Testis (tissue), 3 donors: Measurements from ENCODE around the gene SLC6A7. TPM values are rescaled to one million over a fixed set of nuclear protein-coding genes. Genes with fewer than 3 reads are reported as not detected.

Experiments used
- DNase-seq: peaks from one replicate; pipeline ENCODE4 v3.0.0-alpha.2; 2019
- H3K27ac ChIP-seq, 2 donors: fragments of 200-600 bp; sonication (generic); one replicate each; pipeline ENCODE4 v1.5.1; 2019
- H3K27me3 ChIP-seq: fragments of 200-600 bp; sonication (generic); one replicate; pipeline ENCODE4 v1.5.1; 2019
- H3K36me3 ChIP-seq: fragments of 200-600 bp; sonication (generic); one replicate; pipeline ENCODE4 v1.5.1; 2017; ENCODE audit warnings: low read depth; ENCODE audit errors: missing control alignments
- H3K4me1 ChIP-seq: fragments of 200-600 bp; sonication (generic); one replicate; pipeline ENCODE4 v1.5.1; 2019
- H3K4me3 ChIP-seq, 2 donors: fragments of 200-600 bp; sonication (generic); one replicate each; pipeline ENCODE4 v1.5.1; 2017 to 2019
- H3K9me3 ChIP-seq: fragments of 200-600 bp; sonication (generic); one replicate; pipeline ENCODE4 v1.5.1; 2017
- POLR2A ChIP-seq: fragments of 450-650 bp; IDR thresholded peaks from one replicate; pipeline ENCODE4 v1.6.1; 2017; ENCODE audit warnings: antibody characterized with exemption, mild to moderate bottlenecking, moderate library complexity
- WGBS, 2 donors: methylation state at CpG; one replicate each; pipeline ENCODE4 v1.1.5; 2018; 5-methylcytosine and 5-hydroxymethylcytosine counted together
- intact Hi-C: fragments of 100-400 bp; cut with DNase I; formaldehyde crosslinking; loops from one replicate; pipeline ENCODE4 v1.15.1; 2023; ENCODE audit warnings: low total_unique reads
- polyA plus RNA-seq: library from polyadenylated mRNA; stranded (reverse); fragments of 350-450 nt; fragmentation: Illumina TruSeq; extraction: RNeasy Lipid Tissue Mini Kit (QIAGEN cat#74804); gene quantifications from one replicate; pipeline ENCODE4 v1.2.3, GENCODE V29; 2014; ENCODE audit warnings: low read depth, low replicate concordance; ENCODE audit not compliant: insufficient read depth
- total RNA-seq, 2 donors: library from RNA; depleted of rRNA; stranded (reverse); fragments of >200 nt; gene quantifications; one replicate each; pipeline ENCODE4 v1.2.3, GENCODE V29; 2016
- TF ChIP-seq, protein P1 (sequence below), 3 experiments: fragments of 450-650 bp in 2 of 3; fragments of 200-600 bp in 1 of 3; sonication (generic) in 1 of 3; IDR thresholded peaks; one replicate each; pipeline ENCODE4 v1.5.1; 2016 to 2019; ENCODE audit warnings: antibody characterized with exemption in 3 of 3, mild to moderate bottlenecking in 2 of 3, moderate library complexity in 1 of 3

SLC6A7 gene
- total and polyA plus RNA-seq, 3 donors from 2014 or later: 0.12 TPM; not detected in 2

DNA sequence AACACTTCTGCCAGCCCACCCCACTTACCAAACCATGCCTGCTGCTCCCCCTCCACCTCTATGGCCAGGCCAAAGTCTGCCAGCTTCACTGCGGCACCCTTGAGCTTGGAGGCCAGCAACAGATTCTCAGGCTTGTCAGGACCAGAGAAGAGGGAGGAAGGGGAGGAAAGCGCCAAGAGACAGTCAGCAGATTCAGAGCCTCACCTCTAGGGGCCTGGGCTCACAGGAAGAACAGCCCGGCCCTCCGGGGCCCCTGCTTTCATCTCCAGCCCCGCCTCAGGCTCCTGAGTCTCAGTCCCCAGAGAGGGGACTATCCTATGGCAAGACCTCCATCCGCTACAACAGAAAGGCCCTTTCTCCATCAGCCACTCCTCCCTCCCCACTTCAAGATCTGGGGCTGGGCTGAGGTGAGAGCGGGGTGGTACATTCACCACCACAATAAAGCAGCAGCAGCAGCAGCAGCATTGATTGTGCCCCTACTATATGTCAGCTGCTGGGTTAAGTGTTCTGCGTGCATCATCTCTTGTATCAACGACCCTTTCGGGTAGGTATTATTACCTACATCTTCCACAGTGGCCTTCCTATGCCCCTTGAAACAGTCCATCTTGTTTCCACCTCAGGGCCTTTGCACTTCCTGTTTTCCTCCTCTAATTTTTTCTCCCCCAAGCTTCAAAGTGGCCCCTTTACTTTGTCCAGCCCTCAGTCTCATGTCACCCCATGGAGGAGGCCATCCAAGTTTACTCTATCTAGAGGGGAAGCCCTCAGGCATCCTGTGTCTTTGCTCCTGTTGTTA lies 63.8 kb downstream of the SLC6A7 start:
- Histone ChIP-seq H3K27me3 (no peaks in the 10 kb centered on the region), H3K4me1 (no peaks in the 10 kb centered on the region), H3K27ac (no peak overlapping the region), H3K9me3 (no peaks in the 10 kb centered on the region), H3K36me3 (no peaks in the 10 kb centered on the region), H3K4me3 (no peak overlapping the region)
- intact Hi-C loops: no loop called here
- whole genome bisulfite sequencing, 2 donors: 88 to 92% methylated on average over 7 to 10 of the region's 10 CpGs
- no peak for TF ChIP-seq POLR2A
- TF ChIP-seq, protein P1, sequence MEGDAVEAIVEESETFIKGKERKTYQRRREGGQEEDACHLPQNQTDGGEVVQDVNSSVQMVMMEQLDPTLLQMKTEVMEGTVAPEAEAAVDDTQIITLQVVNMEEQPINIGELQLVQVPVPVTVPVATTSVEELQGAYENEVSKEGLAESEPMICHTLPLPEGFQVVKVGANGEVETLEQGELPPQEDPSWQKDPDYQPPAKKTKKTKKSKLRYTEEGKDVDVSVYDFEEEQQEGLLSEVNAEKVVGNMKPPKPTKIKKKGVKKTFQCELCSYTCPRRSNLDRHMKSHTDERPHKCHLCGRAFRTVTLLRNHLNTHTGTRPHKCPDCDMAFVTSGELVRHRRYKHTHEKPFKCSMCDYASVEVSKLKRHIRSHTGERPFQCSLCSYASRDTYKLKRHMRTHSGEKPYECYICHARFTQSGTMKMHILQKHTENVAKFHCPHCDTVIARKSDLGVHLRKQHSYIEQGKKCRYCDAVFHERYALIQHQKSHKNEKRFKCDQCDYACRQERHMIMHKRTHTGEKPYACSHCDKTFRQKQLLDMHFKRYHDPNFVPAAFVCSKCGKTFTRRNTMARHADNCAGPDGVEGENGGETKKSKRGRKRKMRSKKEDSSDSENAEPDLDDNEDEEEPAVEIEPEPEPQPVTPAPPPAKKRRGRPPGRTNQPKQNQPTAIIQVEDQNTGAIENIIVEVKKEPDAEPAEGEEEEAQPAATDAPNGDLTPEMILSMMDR (IDR thresholded peaks at IDR 0.05): no peak
- DNase-seq: no peak

DNA sequence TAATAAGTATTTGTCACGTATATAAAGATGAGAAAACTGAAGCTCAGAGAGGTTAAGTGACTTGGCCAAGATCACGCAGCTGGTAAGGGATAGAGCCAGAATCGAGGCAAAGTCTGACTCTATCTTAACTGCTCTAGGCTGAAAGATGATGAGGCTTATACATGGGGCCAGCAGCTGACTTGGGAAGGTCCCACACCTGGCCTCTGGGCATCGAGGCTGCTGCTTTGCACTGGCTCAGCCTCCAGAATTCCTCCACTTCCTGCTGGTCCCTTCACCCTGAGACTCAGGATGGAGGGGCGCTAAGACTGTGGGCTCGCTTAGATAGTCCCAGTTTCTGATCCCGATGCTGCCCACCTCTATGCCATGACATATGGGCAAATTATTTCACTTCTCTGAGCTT lies 64.5 kb downstream of the SLC6A7 start:
- H3K4me3 ChIP-seq: no peak overlapping the region
- intact Hi-C loops: no loop called here
- 82 to 90% methylated on average over 6 to 7 of the region's 7 CpGs for WGBS, 2 donors

DNA sequence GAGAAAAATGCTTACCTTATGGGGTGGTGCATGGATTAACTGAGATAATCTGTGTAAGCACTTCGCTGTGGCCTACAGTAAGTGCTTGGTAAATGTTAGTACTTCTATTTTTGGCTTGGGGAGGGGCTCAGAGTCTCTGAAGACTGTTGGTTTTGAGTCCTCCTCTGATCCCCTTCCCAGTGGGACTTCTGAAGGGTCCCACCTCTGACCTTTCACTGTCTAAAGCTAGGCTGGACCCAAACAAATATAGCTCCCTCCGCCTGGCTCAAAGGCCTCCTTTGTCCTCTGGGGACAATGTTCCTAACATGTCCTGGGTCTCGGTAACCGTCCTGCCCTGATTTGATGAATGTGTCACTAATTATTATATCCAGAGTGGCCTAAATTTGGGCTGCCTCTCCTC lies 64.9 kb downstream of the SLC6A7 start:
- Histone ChIP-seq H3K4me3 (no peak overlapping the region), H3K9me3 (no peaks in the 10 kb centered on the region), H3K27me3 (no peaks in the 10 kb centered on the region), H3K36me3 (no peaks in the 10 kb centered on the region), H3K27ac (no peak overlapping the region), H3K4me1 (no peaks in the 10 kb centered on the region)
- TF ChIP-seq POLR2A: no peak
- TF ChIP-seq, protein P1 (IDR thresholded peaks at IDR 0.05): no peak
- no peak for DNase-seq
- intact Hi-C loops: no loop called here
- WGBS, 2 donors: 90 to 98% methylated on average over 4 of the region's 4 CpGs

More for the DNA sequence above, 64.5 kb downstream of the SLC6A7 start:
- H3K27me3 ChIP-seq: no peaks in the 10 kb centered on the region
- no peak for TF ChIP-seq POLR2A
- TF ChIP-seq, protein P1 (IDR thresholded peaks at IDR 0.05): no peak
- DNase-seq: no peak
- no peaks in the 10 kb centered on the region for H3K4me1 ChIP-seq
- no peak overlapping the region for H3K27ac ChIP-seq
- H3K36me3 ChIP-seq: no peaks in the 10 kb centered on the region
- no peaks in the 10 kb centered on the region for H3K9me3 ChIP-seq

DNA sequence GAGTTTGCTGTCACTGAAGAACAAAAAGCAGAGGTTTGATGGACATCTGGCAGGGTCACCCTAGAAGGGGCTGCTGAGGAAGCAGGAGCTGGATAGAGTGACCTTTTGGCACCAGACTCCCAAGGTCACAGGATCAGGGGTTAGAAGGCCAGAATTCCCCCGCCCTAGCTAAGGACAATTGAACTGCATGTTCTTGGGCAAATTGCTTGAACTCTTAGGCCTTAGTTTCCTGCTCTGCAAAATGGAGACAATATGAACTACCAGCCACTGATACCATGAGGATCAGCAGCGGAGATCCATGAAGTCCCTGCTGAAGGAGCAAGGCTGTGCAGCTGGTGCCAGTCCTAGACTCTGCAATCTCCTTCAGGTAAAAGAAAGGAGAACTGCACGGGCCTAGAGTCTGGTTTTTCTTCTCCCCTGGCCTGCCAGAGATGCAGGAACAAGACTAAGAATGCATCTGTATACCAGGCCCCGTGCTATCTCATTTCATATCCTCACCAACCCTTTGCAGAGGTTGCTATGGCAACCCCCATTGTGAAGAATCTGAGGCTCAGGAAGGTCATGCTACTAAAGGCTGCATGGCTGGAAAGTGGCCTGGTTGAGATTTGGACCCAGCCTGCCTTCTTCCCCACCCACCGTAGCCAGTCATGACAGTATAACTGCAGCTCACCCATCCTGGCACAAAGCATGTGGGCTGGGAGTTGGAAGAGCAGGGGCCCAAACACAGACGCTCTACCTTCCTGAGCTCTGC lies 66.0 kb downstream of the SLC6A7 start:
- no peaks in the 10 kb centered on the region for H3K36me3 ChIP-seq
- 77 to 85% methylated on average over 6 of the region's 6 CpGs for WGBS, 2 donors
- TF ChIP-seq POLR2A: no peak
- TF ChIP-seq, protein P1 (IDR thresholded peaks at IDR 0.05): no peak
- no peak overlapping the region for H3K4me3 ChIP-seq
- H3K4me1 ChIP-seq: no peaks in the 10 kb centered on the region
- no peak overlapping the region for H3K27ac ChIP-seq
- no peaks in the 10 kb centered on the region for H3K27me3 ChIP-seq
- DNase-seq: no peak
- intact Hi-C loops: no loop called here
- no peaks in the 10 kb centered on the region for H3K9me3 ChIP-seq
